H1 (cell line): Measurements from ENCODE around the gene LAMA4. TPM values are rescaled to one million over a fixed set of nuclear protein-coding genes. Genes with fewer than 3 reads are reported as not detected.

ENCODE experiments used
- EGR1 ChIP-seq: IDR thresholded peaks from 2 replicates; pipeline ENCODE4 v1.6.1; 2011; ENCODE audit warnings: low read depth, low read length, borderline replicate concordance
- EP300 ChIP-seq, 2 experiments: IDR thresholded peaks; 1 replicate in 1 of 2; 2 replicates in 1 of 2; pipeline ENCODE4 v1.6.1; 2011 to 2012; ENCODE audit warnings: low read depth in 2 of 2, low read length in 2 of 2, mild to moderate bottlenecking in 2 of 2, borderline replicate concordance in 1 of 2, inconsistent platforms in 1 of 2, moderate library complexity in 1 of 2
- NANOG ChIP-seq: IDR thresholded peaks from 2 replicates; pipeline ENCODE4 v1.6.1; 2011; ENCODE audit warnings: low read length, low read depth, mild to moderate bottlenecking, inconsistent platforms; ENCODE audit not compliant: insufficient read depth, poor library complexity, severe bottlenecking
- RBBP5 ChIP-seq: IDR thresholded peaks from 2 replicates; pipeline ENCODE4 v1.7.1; 2012; ENCODE audit warnings: low read depth, mild to moderate bottlenecking, inconsistent platforms, low read length, moderate library complexity, borderline replicate concordance
- SRF ChIP-seq: IDR thresholded peaks from 2 replicates; pipeline ENCODE4 v1.6.1; 2011; ENCODE audit warnings: mild to moderate bottlenecking, low read depth, low read length, moderate library complexity
- TCF12 ChIP-seq: IDR thresholded peaks from 2 replicates; pipeline ENCODE4 v1.6.1; 2011; ENCODE audit warnings: low read depth, mild to moderate bottlenecking, low read length
- polyA plus RNA-seq, 7 experiments: library from polyadenylated mRNA; depleted of rRNA in 3 of 7; stranded (reverse) in 5 of 7; unstranded in 2 of 7; fragments of >200 nt in 5 of 7; fragments of 200-250 nt in 2 of 7; gene quantifications; 1 replicate in 5 of 7; 2 replicates in 1 of 7; 4 replicates in 1 of 7; pipeline versions ENCODE4 v1.2.1 to v1.2.3, GENCODE V29; 2011 to 2013; ENCODE audit warnings: missing spikeins in 2 of 7, mixed read lengths in 2 of 7
- total RNA-seq: library from RNA; stranded (reverse); fragmentation: NEBNext Ultra II Directional; extraction: Animal tissue kit (Norgen Biotek cat#: 25700); gene quantifications from 2 replicates; pipeline ENCODE4 v1.2.1, GENCODE V29; 2021

The LAMA4 gene
- total and polyA plus RNA-seq, 2 of the 8 experiments (the other 6 are each of a cell fraction or from before 2014, with no cell fraction given) = 0.95 to 1.5 TPM

DNA sequence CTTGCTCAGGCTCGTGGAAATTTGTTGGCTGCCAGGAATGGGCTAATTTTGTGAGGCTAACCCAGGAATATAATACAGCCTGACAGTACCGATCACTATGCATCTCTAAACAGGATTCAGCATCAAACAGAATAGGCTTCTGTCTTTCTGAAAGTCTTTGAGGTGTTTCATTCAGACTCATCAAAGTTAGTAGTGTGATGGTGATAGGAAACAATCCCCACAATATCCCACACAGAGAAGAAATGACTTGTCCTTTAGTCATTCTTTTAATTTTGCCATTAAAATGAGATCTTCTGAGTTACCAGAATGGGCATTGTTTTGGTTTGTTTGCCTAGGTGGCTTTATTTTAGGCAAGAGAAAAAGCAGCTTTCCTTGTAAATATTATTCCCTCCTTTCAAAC is 112.7 kb downstream of the LAMA4 start (continued):
- TF ChIP-seq EGR1 = no peak
- no peak for TF ChIP-seq SRF
- no peak for TF ChIP-seq NANOG
- no peak for TF ChIP-seq EP300 (IDR thresholded peaks at IDR 0.05; ENCODE audit: borderline replicate concordance in 1 of 2, low read depth in 2 of 2, low read length in 2 of 2)
- no peak for TF ChIP-seq TCF12
- TF ChIP-seq RBBP5 = no peak
- TF ChIP-seq, all 59 proteins: peak for 0
